PC-3 (cell line): ENCODE data around the gene MLANA.

Source experiments
- EZH2 ChIP-seq: fragments of 300-600 bp; sonication (generic); IDR thresholded peaks from one replicate; pipeline ENCODE4 v1.6.1; 2017; ENCODE audit warnings: antibody characterized with exemption, mild to moderate bottlenecking, low read length; ENCODE audit not compliant: unreplicated experiment
- TF ChIP-seq, protein P1 (sequence below): fragments of 300-600 bp; sonication (generic); conservative IDR thresholded peaks from 2 replicates; pipeline ENCODE4 v1.5.1; 2017; ENCODE audit warnings: antibody characterized with exemption, low read depth, mild to moderate bottlenecking, low read length

DNA sequence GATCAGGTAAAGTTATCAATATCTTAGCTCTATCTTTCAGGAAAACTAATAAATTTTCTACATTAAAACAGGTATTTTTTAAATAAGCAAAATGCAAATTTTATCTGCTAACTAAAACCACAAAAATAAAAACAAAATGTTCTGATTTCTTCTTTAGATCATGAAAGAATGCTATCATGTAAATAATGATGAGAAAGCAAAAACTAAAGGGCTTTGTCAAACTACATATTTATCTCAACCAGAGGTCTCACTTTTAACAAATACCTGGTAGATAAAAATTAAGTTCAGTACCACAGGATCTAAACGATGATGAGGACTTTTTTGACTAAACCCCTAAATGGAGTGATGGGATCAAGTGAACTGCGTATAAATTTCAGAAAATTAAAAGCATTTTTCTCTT is 50.5 kb downstream of the MLANA start:
- TF ChIP-seq, protein P1, sequence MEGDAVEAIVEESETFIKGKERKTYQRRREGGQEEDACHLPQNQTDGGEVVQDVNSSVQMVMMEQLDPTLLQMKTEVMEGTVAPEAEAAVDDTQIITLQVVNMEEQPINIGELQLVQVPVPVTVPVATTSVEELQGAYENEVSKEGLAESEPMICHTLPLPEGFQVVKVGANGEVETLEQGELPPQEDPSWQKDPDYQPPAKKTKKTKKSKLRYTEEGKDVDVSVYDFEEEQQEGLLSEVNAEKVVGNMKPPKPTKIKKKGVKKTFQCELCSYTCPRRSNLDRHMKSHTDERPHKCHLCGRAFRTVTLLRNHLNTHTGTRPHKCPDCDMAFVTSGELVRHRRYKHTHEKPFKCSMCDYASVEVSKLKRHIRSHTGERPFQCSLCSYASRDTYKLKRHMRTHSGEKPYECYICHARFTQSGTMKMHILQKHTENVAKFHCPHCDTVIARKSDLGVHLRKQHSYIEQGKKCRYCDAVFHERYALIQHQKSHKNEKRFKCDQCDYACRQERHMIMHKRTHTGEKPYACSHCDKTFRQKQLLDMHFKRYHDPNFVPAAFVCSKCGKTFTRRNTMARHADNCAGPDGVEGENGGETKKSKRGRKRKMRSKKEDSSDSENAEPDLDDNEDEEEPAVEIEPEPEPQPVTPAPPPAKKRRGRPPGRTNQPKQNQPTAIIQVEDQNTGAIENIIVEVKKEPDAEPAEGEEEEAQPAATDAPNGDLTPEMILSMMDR, result no peak
- TF ChIP-seq EZH2, result no peak
